G401 (cell line): Measurements from ENCODE around the gene SQOR. TPM values are rescaled to one million over a fixed set of nuclear protein-coding genes. Genes with fewer than 3 reads are reported as not detected.

Source experiments
- total RNA-seq: library from RNA; depleted of rRNA; stranded (reverse); fragments of >200 nt; shearing (Covaris generic); gene quantifications from 2 replicates; pipeline ENCODE4 v1.2.3, GENCODE V29; 2014; rRNA removed

The SQOR gene
- total RNA-seq, 1 experiment from 2014 or later, result 80.3 TPM

Other genes starting within 250 kb of the SQOR start
- 4.9 and 8.2 TPM in 2 replicates for gene SLC30A4, start 112.3 kb upstream of the SQOR start, total RNA-seq
- 53.4 and 114 TPM in 2 replicates for gene BLOC1S6, start 47.6 kb upstream of the SQOR start, total RNA-seq